Activated CD4-positive, alpha-beta T cell treated with anti-CD3 and anti-CD28 coated beads, Interleukin-2, amount 50 U/mL, for 24 hours (primary cell): ENCODE results near the gene RFFL.

ENCODE experiments used
- DNase-seq, 2 donors: peaks; one replicate each; pipeline ENCODE4 v3.0.0-alpha.2; 2020; ENCODE audit warnings: low read depth in 1 of 2, low spot score in 1 of 2

Gene RFFL

GRCh38 chr17:34979650-34980352, 83.7 kb downstream of the RFFL start:
- no peak for DNase-seq

GRCh38 chr17:34979153-34979552, 84.4 kb downstream of the RFFL start:
- no peak for DNase-seq

- no peak for DNase-seq
Measured at GRCh38 chr17:34974794-34975785, 88.4 kb downstream of the RFFL start.

- no peak for DNase-seq
Measured at GRCh38 chr17:34974179-34974578, 89.3 kb downstream of the RFFL start.

GRCh38 chr17:34961093-34961911, 102.2 kb downstream of the RFFL start, which contains the start of the genes CCT6B and ZNF830:
Gene CCT6B, minus strand, starts transcription at chr17:34961460. Its CDS starts 67 bp downstream, at chr17:34961393.
Gene ZNF830, plus strand, starts transcription at chr17:34961540. Its CDS starts 27 bp downstream, at chr17:34961567.
- peak; percentile 74 to 87 for DNase-seq

GRCh38 chr17:34958438-34958837, 105.1 kb downstream of the RFFL start:
- DNase-seq = no peak
